Liver (tissue), 9 donors: ENCODE measurements around the gene TRMT61A. TPM values are rescaled to one million over a fixed set of nuclear protein-coding genes. Genes with fewer than 3 reads are reported as not detected.

ENCODE experiments used
- DNase-seq: peaks from one replicate; pipeline ENCODE4 v3.0.0-alpha.2; 2017; ENCODE audit warnings: low spot score
- H3K27ac ChIP-seq, 2 donors: one replicate each; pipeline ENCODE4 v1.7.0; 2013; ENCODE audit warnings: inconsistent platforms in 2 of 2, low read length in 2 of 2, control low read depth in 1 of 2, low read depth in 1 of 2, mild to moderate bottlenecking in 1 of 2
- H3K27me3 ChIP-seq, 4 donors: one replicate each; pipeline versions ENCODE4 v1.6.1 to v1.7.0; 2013; ENCODE audit warnings: low read length in 3 of 4, inconsistent platforms in 1 of 4, mild to moderate bottlenecking in 1 of 4, moderate library complexity in 1 of 4; ENCODE audit not compliant: control insufficient read depth in 4 of 4, insufficient read depth in 4 of 4
- H3K36me3 ChIP-seq, 4 donors: one replicate each; pipeline versions ENCODE4 v1.6.1 to v1.7.0; 2013; ENCODE audit warnings: low read length in 3 of 4, mild to moderate bottlenecking in 3 of 4, low read depth in 1 of 4, moderate library complexity in 1 of 4; ENCODE audit not compliant: control insufficient read depth in 4 of 4, insufficient read depth in 3 of 4
- H3K4me1 ChIP-seq, 4 donors: one replicate each; pipeline versions ENCODE4 v1.6.1 to v1.7.0; 2013; ENCODE audit warnings: low read length in 3 of 4, mild to moderate bottlenecking in 3 of 4, moderate library complexity in 1 of 4; ENCODE audit not compliant: control insufficient read depth in 4 of 4, insufficient read depth in 4 of 4
- H3K4me3 ChIP-seq, 3 donors: one replicate each; pipeline versions ENCODE4 v1.6.1 to v1.7.0; 2013; ENCODE audit warnings: low read length in 3 of 3, control low read depth in 1 of 3, low read depth in 1 of 3, mild to moderate bottlenecking in 1 of 3
- H3K9ac ChIP-seq, 2 donors: one replicate each; pipeline ENCODE4 v1.7.0; 2013; ENCODE audit warnings: low read length in 2 of 2, mild to moderate bottlenecking in 2 of 2, moderate library complexity in 2 of 2, control low read depth in 1 of 2, low read depth in 1 of 2
- H3K9me3 ChIP-seq, 4 donors: one replicate each; pipeline versions ENCODE4 v1.6.1 to v1.7.0; 2013; ENCODE audit warnings: low read length in 3 of 4; ENCODE audit not compliant: control insufficient read depth in 4 of 4
- CTCF ChIP-seq: fragments of 150-350 bp; IDR thresholded peaks from 2 replicates; pipeline ENCODE4 v1.5.1; 2017; ENCODE audit warnings: improper control_type of control experiment, low read depth, low read length; ENCODE audit not compliant: missing input control
- EGR1 ChIP-seq, 2 donors: IDR thresholded peaks; 2 replicates each; pipeline ENCODE4 v1.6.1; 2016 to 2018; ENCODE audit warnings: antibody characterized with exemption in 2 of 2, low read depth in 2 of 2
- FOXA1 ChIP-seq: IDR thresholded peaks from 2 replicates; pipeline ENCODE4 v1.6.1; 2016; ENCODE audit warnings: antibody characterized with exemption
- FOXA2 ChIP-seq: IDR thresholded peaks from 2 replicates; pipeline ENCODE4 v1.6.1; 2016; ENCODE audit warnings: antibody characterized with exemption
- GABPA ChIP-seq, 2 donors: IDR thresholded peaks in 1 of 2; conservative IDR thresholded peaks in 1 of 2; 2 replicates each; pipeline ENCODE4 v1.6.1; 2016; ENCODE audit warnings: antibody characterized with exemption in 2 of 2, mild to moderate bottlenecking in 1 of 2, moderate library complexity in 1 of 2
- HNF4A ChIP-seq, 2 donors: conservative IDR thresholded peaks; 2 replicates each; pipeline ENCODE4 v1.6.1; 2016; ENCODE audit warnings: antibody characterized with exemption in 2 of 2, mild to moderate bottlenecking in 2 of 2
- HNF4G ChIP-seq: IDR thresholded peaks from 2 replicates; pipeline ENCODE4 v1.6.1; 2016; ENCODE audit warnings: antibody characterized with exemption
- JUND ChIP-seq, 2 donors: IDR thresholded peaks; 2 replicates each; pipeline ENCODE4 v1.6.1; 2016; ENCODE audit warnings: antibody characterized with exemption in 2 of 2
- NR2F2 ChIP-seq: IDR thresholded peaks from 2 replicates; pipeline ENCODE4 v1.6.1; 2016; ENCODE audit warnings: antibody characterized with exemption
- RAD21 ChIP-seq, 2 donors: IDR thresholded peaks; 2 replicates each; pipeline ENCODE4 v1.6.1; 2016; ENCODE audit warnings: antibody characterized with exemption in 2 of 2, mild to moderate bottlenecking in 2 of 2
- REST ChIP-seq: IDR thresholded peaks from 2 replicates; pipeline ENCODE4 v1.6.1; 2016; ENCODE audit warnings: antibody characterized with exemption, mild to moderate bottlenecking
- SP1 ChIP-seq: IDR thresholded peaks from 2 replicates; pipeline ENCODE4 v1.6.1; 2018; ENCODE audit warnings: antibody characterized with exemption, mild to moderate bottlenecking
- TAF1 ChIP-seq: conservative IDR thresholded peaks from 2 replicates; pipeline ENCODE4 v1.6.1; 2016; ENCODE audit warnings: antibody characterized with exemption, mild to moderate bottlenecking
- YY1 ChIP-seq: IDR thresholded peaks from 2 replicates; pipeline ENCODE4 v1.6.1; 2016; ENCODE audit warnings: antibody characterized with exemption, mild to moderate bottlenecking
- ZBTB33 ChIP-seq: IDR thresholded peaks from 2 replicates; pipeline ENCODE4 v1.6.1; 2016; ENCODE audit warnings: antibody characterized with exemption
- WGBS: extraction: QIAGEN DNeasy Blood & Tissue Kit; methylation state at CpG from one replicate; pipeline ENCODE4 v1.1.7; 2013; 5-methylcytosine and 5-hydroxymethylcytosine counted together
- polyA plus RNA-seq, 2 donors: library from polyadenylated mRNA; stranded (reverse) in 1 of 2; unstranded in 1 of 2; fragments of 200-250 nt in 1 of 2; fragments of >200 nt in 1 of 2; fragmentation: Nextera tagmentation in 1 of 2; extraction: Ambion mirVana in 1 of 2; gene quantifications; one replicate each; pipeline versions ENCODE4 v1.2.1 to v1.2.3, GENCODE V29; 2013 to 2015
- total RNA-seq, 2 donors: library from RNA; depleted of rRNA; stranded (reverse); fragments of >200 nt; gene quantifications; one replicate each; pipeline ENCODE4 v1.2.3, GENCODE V29; 2014
- donor health status: healthy.
- donor health status: healthy.
- donor health status: healthy.
- donor health status: healthy.
- donor health status: healthy.

TRMT61A gene
- total and polyA plus RNA-seq, 4 donors = 4.1 to 8.0 (median 6.5) TPM

- Histone ChIP-seq H3K9ac (no peak overlapping the region), H3K9me3 (no peaks in the 10 kb centered on the region), H3K36me3 (peaks cover 0 to 2% (median 0%) of the 10 kb centered on the region in 4 donors), H3K27me3 (no peaks in the 10 kb centered on the region), H3K27ac (no peak overlapping the region), H3K4me1 (no peaks in the 10 kb centered on the region), H3K4me3 (no peak overlapping the region)
- no peak for DNase-seq
- 87% methylated on average over 17 of the region's 17 CpGs for WGBS
- TF ChIP-seq YY1 (no peak), RAD21 (IDR thresholded peaks at IDR 0.05) (no peak), SP1 (no peak), TAF1 (no peak), EGR1 (IDR thresholded peaks at IDR 0.05; ENCODE audit: low read depth in 2 of 2) (no peak), FOXA2 (no peak), JUND (IDR thresholded peaks at IDR 0.05) (no peak), GABPA (IDR thresholded peaks at IDR 0.05 in 1 of 2, conservative IDR thresholded peaks at IDR 0.05 in 1 of 2) (no peak), ZBTB33 (no peak), HNF4G (no peak), NR2F2 (no peak)
Observed at GRCh38 chr14:103551338-103551762, 22.4 kb downstream of the TRMT61A start.

- Histone ChIP-seq H3K4me3 (no peak overlapping the region), H3K4me1 (peaks cover 0 to 2% (median 0%) of the 10 kb centered on the region in 4 donors), H3K9me3 (no peaks in the 10 kb centered on the region), H3K27ac (no peak overlapping the region), H3K36me3 (peaks cover 0 to 2% (median 0%) of the 10 kb centered on the region in 4 donors), H3K27me3 (no peaks in the 10 kb centered on the region), H3K9ac (no peak overlapping the region)
- DNase-seq = no peak
- TF ChIP-seq GABPA (IDR thresholded peaks at IDR 0.05 in 1 of 2, conservative IDR thresholded peaks at IDR 0.05 in 1 of 2) (no peak), CTCF (no peak), NR2F2 (no peak), FOXA2 (no peak)
- WGBS = 83% methylated on average over 18 of the region's 18 CpGs
Observed at GRCh38 chr14:103552011-103552845, 23.2 kb downstream of the TRMT61A start.

GRCh38 chr14:103552846-103553210 lies 23.8 kb downstream of the TRMT61A start:
- 96% methylated on average over 11 of the region's 11 CpGs for WGBS
- DNase-seq = no peak
- no peak overlapping the region for H3K9ac ChIP-seq
- no peak overlapping the region for H3K4me3 ChIP-seq
- H3K36me3 ChIP-seq = peaks cover 0 to 3% (median 0%) of the 10 kb centered on the region in 4 donors
- H3K9me3 ChIP-seq = no peaks in the 10 kb centered on the region
- H3K27me3 ChIP-seq = no peaks in the 10 kb centered on the region
- H3K4me1 ChIP-seq = peaks cover 0 to 4% (median 0%) of the 10 kb centered on the region in 4 donors
- no peak for TF ChIP-seq REST
- TF ChIP-seq CTCF = no peak
- no peak for TF ChIP-seq HNF4G
- no peak for TF ChIP-seq HNF4A (conservative IDR thresholded peaks at IDR 0.05)
- no peak for TF ChIP-seq RAD21 (IDR thresholded peaks at IDR 0.05)
- TF ChIP-seq FOXA2 = no peak
- no peak for TF ChIP-seq TAF1
- TF ChIP-seq FOXA1 = no peak
- no peak overlapping the region for H3K27ac ChIP-seq
